Endothelial cell of umbilical vein (primary cell): ENCODE measurements around the gene MMS19. TPM values are rescaled to one million over a fixed set of nuclear protein-coding genes. Genes with fewer than 3 reads are reported as not detected.

Experiments used
- BruUV-seq: library from RNA; stranded (reverse); fragments of 400-500 nt; replicated peaks from 2 replicates; lab custom pipeline; 2021; lab: Mats Ljungman, UMichigan
- CTCF ChIA-PET: fragments of 300-600, 350-600 bp; sonication (Branson Sonifier 250); formaldehyde crosslinking; loops from one replicate; lab custom pipeline; 2021; ENCODE audit warnings: antibody characterized with exemption, inconsistent platforms; lab: Charles Lee
- POLR2A ChIA-PET: fragments of 300-600, 350-600 bp; sonication (Branson Sonifier 250); formaldehyde crosslinking; loops from one replicate; lab custom pipeline; 2021; ENCODE audit warnings: antibody characterized with exemption, inconsistent platforms; lab: Charles Lee
- DNase-seq: peaks from one replicate; pipeline ENCODE4 v3.0.0-alpha.2; 2011; ENCODE audit warnings: low read depth, low spot score
- FAIRE-seq: peaks from 2 replicates; lab custom pipeline; 2011; peaks lifted over from hg19 to GRCh38; lab: Jason Lieb, UNC
- H2AFZ ChIP-seq: 2 replicates; pipeline ENCODE4 v1.6.0; 2012; ENCODE audit warnings: low read depth, low read length, control low read depth, inconsistent platforms
- H3K27ac ChIP-seq: 2 replicates; pipeline ENCODE4 v1.5.1; 2011; ENCODE audit warnings: low read depth, mild to moderate bottlenecking, control low read depth, low read length, moderate library complexity; ENCODE audit not compliant: insufficient read depth
- H3K27me3 ChIP-seq, 2 experiments: 2 replicates each; pipeline versions ENCODE4 v1.6.0 to v1.6.1; 2011; ENCODE audit warnings: low read length in 2 of 2, mixed read lengths in 1 of 2; ENCODE audit not compliant: control insufficient read depth in 2 of 2, insufficient read depth in 2 of 2
- H3K36me3 ChIP-seq, 2 experiments: 2 replicates in 1 of 2; 3 replicates in 1 of 2; pipeline ENCODE4 v1.5.1; 2011; ENCODE audit warnings: low read length in 2 of 2, mild to moderate bottlenecking in 1 of 2, moderate library complexity in 1 of 2; ENCODE audit not compliant: control insufficient read depth in 2 of 2, insufficient read depth in 2 of 2; ENCODE audit errors: extremely low read depth in 1 of 2
- H3K4me1 ChIP-seq: 3 replicates; pipeline ENCODE4 v1.5.1; 2011; ENCODE audit warnings: mild to moderate bottlenecking, low read length; ENCODE audit not compliant: control insufficient read depth, insufficient read depth; ENCODE audit errors: extremely low read depth
- H3K4me2 ChIP-seq: 2 replicates; pipeline ENCODE4 v1.6.1; 2011; ENCODE audit warnings: low read length, control low read depth, mixed read lengths; ENCODE audit not compliant: insufficient read depth
- H3K4me3 ChIP-seq, 3 experiments: fragments of 200-600 bp in 1 of 3; sonication (generic), shearing (Covaris generic) in 1 of 3; replicated peaks in 1 of 3; 2 replicates each; pipeline ENCODE4 v1.5.1; 2011 to 2016; ENCODE audit warnings: control low read depth in 3 of 3, low read length in 3 of 3, mild to moderate bottlenecking in 2 of 3, inconsistent platforms in 1 of 3, low read depth in 1 of 3, moderate library complexity in 1 of 3; ENCODE audit not compliant: insufficient read depth in 1 of 3
- H3K79me2 ChIP-seq: 2 replicates; pipeline ENCODE4 v1.6.0; 2012; ENCODE audit warnings: low read length, inconsistent platforms; ENCODE audit not compliant: control insufficient read depth, insufficient read depth
- H3K9ac ChIP-seq: replicated peaks from 2 replicates; pipeline ENCODE3; 2011; ENCODE audit warnings: low read length, control low read depth; ENCODE audit not compliant: insufficient read depth; ENCODE audit errors: extremely low read depth
- H3K9me1 ChIP-seq: replicated peaks from 3 replicates; pipeline ENCODE4 v1.6.0; 2011; ENCODE audit warnings: mild to moderate bottlenecking, low read length; ENCODE audit not compliant: control insufficient read depth, insufficient read depth; ENCODE audit errors: extremely low read depth
- H3K9me3 ChIP-seq: replicated peaks from 2 replicates; pipeline ENCODE4 v1.5.1; 2012; ENCODE audit warnings: low read length, inconsistent platforms; ENCODE audit not compliant: control insufficient read depth, insufficient read depth
- H4K20me1 ChIP-seq: replicated peaks from 2 replicates; pipeline ENCODE3; 2011; ENCODE audit warnings: mild to moderate bottlenecking, low read length; ENCODE audit not compliant: control insufficient read depth, insufficient read depth; ENCODE audit errors: extremely low read depth
- EZH2 ChIP-seq: IDR thresholded peaks from 2 replicates; pipeline ENCODE4 v1.6.1; 2012; ENCODE audit warnings: borderline replicate concordance, low read depth, mild to moderate bottlenecking, moderate library complexity, low read length, inconsistent platforms; ENCODE audit not compliant: severe bottlenecking
- FOS ChIP-seq: IDR thresholded peaks from 2 replicates; pipeline ENCODE4 v1.6.1; 2011; ENCODE audit warnings: mild to moderate bottlenecking, low read length, moderate library complexity, borderline replicate concordance; ENCODE audit not compliant: insufficient read depth
- GATA2 ChIP-seq: IDR thresholded peaks from 2 replicates; pipeline ENCODE4 v1.7.0; 2011; ENCODE audit warnings: low read depth, mild to moderate bottlenecking, moderate library complexity, mixed read lengths, low read length; ENCODE audit not compliant: insufficient read length, insufficient read depth
- JUN ChIP-seq: IDR thresholded peaks from 2 replicates; pipeline ENCODE4 v1.6.1; 2011; ENCODE audit warnings: borderline replicate concordance, low read depth; ENCODE audit not compliant: insufficient read length, insufficient read depth
- MYC ChIP-seq: IDR thresholded peaks from one replicate; pipeline ENCODE4 v1.6.1; 2011; ENCODE audit warnings: mild to moderate bottlenecking, low read depth, low read length
- POLR2A ChIP-seq: IDR thresholded peaks from 2 replicates; pipeline ENCODE4 v1.6.1; 2012; ENCODE audit warnings: low read depth, mild to moderate bottlenecking, control low read depth, low read length
- POLR2AphosphoS5 ChIP-seq: IDR thresholded peaks from 2 replicates; pipeline ENCODE4 v1.6.1; 2012; ENCODE audit warnings: low read depth, mild to moderate bottlenecking, control low read depth, low read length, moderate library complexity; ENCODE audit not compliant: insufficient read depth
- dilution Hi-C: fragments of 300-500 bp; cut with MboI; formaldehyde crosslinking; loops from one replicate; pipeline ENCODE4 v1.15.0; 2019; ENCODE audit warnings: low sequenced_read_pairs; ENCODE audit not compliant: extremely low pct_ligation_motif_present
- intact Hi-C: fragments of 100-400 bp; cut with micrococcal nuclease; formaldehyde crosslinking; loops from one replicate; pipeline ENCODE4 v1.10.0; 2022
- polyA plus RNA-seq, 4 experiments: library from polyadenylated mRNA; depleted of rRNA in 3 of 4; stranded (reverse) in 3 of 4; unstranded in 1 of 4; fragments of >200 nt; gene quantifications; 2 replicates each; pipeline versions ENCODE4 v1.2.1 to v1.2.3, GENCODE V29; 2011 to 2012; ENCODE audit warnings: missing spikeins in 1 of 4
- total RNA-seq: library from RNA; stranded (reverse); gene quantifications from 2 replicates; pipeline ENCODE4 v1.2.3, GENCODE V29; 2021
- TF ChIP-seq, protein P1 (sequence below): IDR thresholded peaks from 2 replicates; pipeline ENCODE4 v1.6.1; 2011; ENCODE audit not compliant: insufficient read depth, insufficient read length
- TF ChIP-seq, protein P2 (sequence below), 2 donors: IDR thresholded peaks; 1 replicate in 1 of 2; 2 replicates in 1 of 2; pipeline ENCODE4 v1.5.1; 2011; ENCODE audit warnings: low read length in 2 of 2, mild to moderate bottlenecking in 2 of 2, moderate library complexity in 2 of 2, control low read depth in 1 of 2, inconsistent platforms in 1 of 2, low read depth in 1 of 2; ENCODE audit not compliant: insufficient read depth in 1 of 2; ENCODE audit errors: extremely low read depth in 1 of 2

Gene MMS19
- total and polyA plus RNA-seq, 2 donors (not counting 3 experiments of a cell fraction or from before 2014, with no cell fraction given) = 95.2 to 123 TPM

DNA sequence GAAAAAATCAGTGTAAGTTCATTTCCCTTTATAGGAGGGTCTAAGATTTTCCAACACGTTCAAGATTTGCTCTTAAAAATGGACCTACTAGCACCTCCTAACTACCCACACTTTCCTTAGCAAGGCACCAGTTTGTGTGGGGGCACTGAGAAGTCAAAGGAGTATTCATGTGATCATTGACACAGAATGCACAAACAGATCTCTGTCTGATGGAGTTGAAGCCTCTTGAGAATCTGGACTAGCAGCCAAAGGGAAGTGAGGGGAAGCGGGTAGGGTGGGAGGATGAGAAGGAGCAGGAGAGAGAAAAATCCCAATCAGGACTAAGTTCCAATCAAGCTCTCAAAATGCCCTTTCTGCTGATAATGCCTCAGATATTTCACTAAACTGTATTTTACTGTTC lies 4.1 kb downstream of the MMS19 start:
- POLR2A ChIA-PET = no interaction called here

More for the DNA sequence above, 4.1 kb downstream of the MMS19 start:
- BruUV-seq = no TSS peak
- Histone ChIP-seq H3K4me3 (no peak overlapping the region), H3K79me2 (peaks cover 84% of the 10 kb centered on the region), H3K9me1 (no peaks in the 10 kb centered on the region), H3K27ac (no peak overlapping the region), H3K36me3 (no peaks in the 10 kb centered on the region), H4K20me1 (peaks cover 2% of the 10 kb centered on the region), H3K4me1 (peaks cover 21% of the 10 kb centered on the region), H3K27me3 (no peaks in the 10 kb centered on the region), H2AFZ (no peak overlapping the region), H3K9me3 (no peaks in the 10 kb centered on the region), H3K4me2 (no peak overlapping the region), H3K9ac (no peak overlapping the region)
- peak; percentile 15 for DNase-seq
- FAIRE-seq = no peak
- intact Hi-C loops (loop anchor here (10.0 kb wide), 1 partner anchor 241 kb away; the partner anchor contains the start of gene ZFYVE27), dilution Hi-C loops (no loop called here)
- CTCF ChIA-PET = interaction anchor here (0.7 to 2.0 kb wide), 3 partner anchors 11 to 59 kb away, joined by 3 to 12 read pairs (median 3); no protein-coding TSS in a partner anchor
- no peak for TF ChIP-seq JUN
- TF ChIP-seq POLR2A = no peak
- TF ChIP-seq POLR2AphosphoS5 = no peak
- TF ChIP-seq, protein P1, sequence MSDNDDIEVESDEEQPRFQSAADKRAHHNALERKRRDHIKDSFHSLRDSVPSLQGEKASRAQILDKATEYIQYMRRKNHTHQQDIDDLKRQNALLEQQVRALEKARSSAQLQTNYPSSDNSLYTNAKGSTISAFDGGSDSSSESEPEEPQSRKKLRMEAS = no peak
- TF ChIP-seq GATA2 = no peak
- TF ChIP-seq, protein P2, sequence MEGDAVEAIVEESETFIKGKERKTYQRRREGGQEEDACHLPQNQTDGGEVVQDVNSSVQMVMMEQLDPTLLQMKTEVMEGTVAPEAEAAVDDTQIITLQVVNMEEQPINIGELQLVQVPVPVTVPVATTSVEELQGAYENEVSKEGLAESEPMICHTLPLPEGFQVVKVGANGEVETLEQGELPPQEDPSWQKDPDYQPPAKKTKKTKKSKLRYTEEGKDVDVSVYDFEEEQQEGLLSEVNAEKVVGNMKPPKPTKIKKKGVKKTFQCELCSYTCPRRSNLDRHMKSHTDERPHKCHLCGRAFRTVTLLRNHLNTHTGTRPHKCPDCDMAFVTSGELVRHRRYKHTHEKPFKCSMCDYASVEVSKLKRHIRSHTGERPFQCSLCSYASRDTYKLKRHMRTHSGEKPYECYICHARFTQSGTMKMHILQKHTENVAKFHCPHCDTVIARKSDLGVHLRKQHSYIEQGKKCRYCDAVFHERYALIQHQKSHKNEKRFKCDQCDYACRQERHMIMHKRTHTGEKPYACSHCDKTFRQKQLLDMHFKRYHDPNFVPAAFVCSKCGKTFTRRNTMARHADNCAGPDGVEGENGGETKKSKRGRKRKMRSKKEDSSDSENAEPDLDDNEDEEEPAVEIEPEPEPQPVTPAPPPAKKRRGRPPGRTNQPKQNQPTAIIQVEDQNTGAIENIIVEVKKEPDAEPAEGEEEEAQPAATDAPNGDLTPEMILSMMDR (IDR thresholded peaks at IDR 0.05; ENCODE audit: extremely low read depth in 1 of 2, insufficient read depth in 1 of 2, low read depth in 1 of 2, low read length in 2 of 2) = no peak
- no peak for TF ChIP-seq EZH2
- TF ChIP-seq FOS = no peak
- TF ChIP-seq MYC = no peak
